PC-3 (cell line): ENCODE data around the gene UCK1. TPM values are rescaled to one million over a fixed set of nuclear protein-coding genes. Genes with fewer than 3 reads are reported as not detected.

Experiments
- total RNA-seq: library from RNA; depleted of rRNA; stranded (reverse); fragments of >200 nt; gene quantifications from 2 replicates; pipeline ENCODE4 v1.2.3, GENCODE V29; 2014; rRNA removed

Gene UCK1
- total RNA-seq, 1 experiment from 2014 or later = 28.2 TPM

Other genes with a start within 250 kb of the UCK1 start
- gene PLPP7, start 241.5 kb downstream of the UCK1 start, total RNA-seq = 0.98 TPM in 1 of 2 replicates, not detected in the other
- gene PRRC2B, start 137.2 kb downstream of the UCK1 start, total RNA-seq = 46.9 and 64.7 TPM in 2 replicates
- 24.1 and 30.4 TPM in 2 replicates for gene POMT1, start 28.3 kb downstream of the UCK1 start, total RNA-seq
- not detected in 2 replicates for gene PRRT1B, start 14.3 kb upstream of the UCK1 start, total RNA-seq
- 25.2 and 38.0 TPM in 2 replicates for gene RAPGEF1, start 208.8 kb upstream of the UCK1 start, total RNA-seq